HEK293 (cell line): ENCODE measurements around the gene NATD1.
"Not testable (repeated sequence)": the region's sequence is repeated elsewhere in the genome, so short reads cannot be mapped to it uniquely, and the experiment has no call there.

Experiments
- CTCF ChIA-PET: fragments of 350-600 bp; formaldehyde crosslinking; extraction: SDS; loops from one replicate; lab custom pipeline; 2021; ENCODE audit warnings: antibody characterized with exemption; lab: Yijun Ruan, JAX
- POLR2A ChIA-PET: fragments of 300-600 bp; formaldehyde crosslinking; extraction: SDS; loops from one replicate; lab custom pipeline; 2020; ENCODE audit warnings: antibody characterized with exemption, inconsistent platforms; lab: Yijun Ruan, JAX
- H3K27ac ChIP-seq: fragments of 200-500 bp; sonication (Bioruptor generic); 2 replicates; pipeline ENCODE4 v1.5.1; 2014; ENCODE audit warnings: low read depth, low read length, control low read depth, inconsistent platforms; ENCODE audit errors: extremely low read depth
- H3K36me3 ChIP-seq, 2 experiments: fragments of 200-500 bp in 1 of 2; sonication (Bioruptor generic) in 1 of 2; 1 replicate in 1 of 2; 2 replicates in 1 of 2; pipeline ENCODE4 v1.5.1; 2014 to 2017; ENCODE audit warnings: inconsistent platforms in 2 of 2, low read length in 2 of 2; ENCODE audit not compliant: control insufficient read depth in 2 of 2, insufficient read depth in 1 of 2
- H3K4me1 ChIP-seq: fragments of 200-500 bp; sonication (Bioruptor generic); 2 replicates; pipeline ENCODE4 v1.5.1; 2014; ENCODE audit warnings: mild to moderate bottlenecking, low read length, inconsistent platforms; ENCODE audit not compliant: control insufficient read depth, insufficient read depth
- H3K4me3 ChIP-seq: 2 replicates; pipeline ENCODE4 v1.5.1; 2011; ENCODE audit warnings: low read depth, mild to moderate bottlenecking, control low read depth, low read length, moderate library complexity
- H3K9me3 ChIP-seq: fragments of 200-500 bp; sonication (Bioruptor generic); 2 replicates; pipeline ENCODE4 v1.5.1; 2014; ENCODE audit warnings: low read depth, low read length, inconsistent platforms; ENCODE audit not compliant: control insufficient read depth, insufficient read depth
- KLF9 ChIP-seq: fragments of 450-650 bp; formaldehyde crosslinking; IDR thresholded peaks from 2 replicates; pipeline ENCODE4 v1.5.1; 2016; ENCODE audit warnings: missing biosample characterization, missing genetic modification characterization, low read depth
- PRDM6 ChIP-seq: fragments of 450-650 bp; formaldehyde crosslinking; IDR thresholded peaks from 2 replicates; pipeline ENCODE4 v1.5.1; 2017; ENCODE audit warnings: missing biosample characterization, missing genetic modification characterization
- SCRT1 ChIP-seq: fragments of 450-650 bp; formaldehyde crosslinking; IDR thresholded peaks from 2 replicates; pipeline ENCODE4 v1.5.1; 2016; ENCODE audit warnings: missing biosample characterization, missing genetic modification characterization, borderline replicate concordance
- SCRT2 ChIP-seq: fragments of 450-650 bp; formaldehyde crosslinking; IDR thresholded peaks from 2 replicates; pipeline ENCODE4 v1.5.1; 2016; ENCODE audit warnings: missing biosample characterization, missing genetic modification characterization
- TCF7L2 ChIP-seq: IDR thresholded peaks from 2 replicates; pipeline ENCODE4 v1.6.1; 2011; ENCODE audit warnings: low read depth, mild to moderate bottlenecking, inconsistent platforms, low read length, moderate library complexity, borderline replicate concordance
- ZBTB26 ChIP-seq: fragments of 450-650 bp; formaldehyde crosslinking; optimal IDR thresholded peaks from 2 replicates; pipeline ENCODE3; 2016; ENCODE audit warnings: missing biosample characterization, mild to moderate bottlenecking, missing genetic modification characterization
- ZBTB48 ChIP-seq: fragments of 450-650 bp; formaldehyde crosslinking; IDR thresholded peaks from 2 replicates; pipeline ENCODE4 v1.5.1; 2016; ENCODE audit warnings: missing biosample characterization, missing genetic modification characterization
- ZEB2 ChIP-seq: fragments of 450-650 bp; formaldehyde crosslinking; IDR thresholded peaks from 2 replicates; pipeline ENCODE4 v1.5.1; 2016; ENCODE audit warnings: missing biosample characterization, missing genetic modification characterization
- ZNF169 ChIP-seq: fragments of 450-650 bp; formaldehyde crosslinking; IDR thresholded peaks from 2 replicates; pipeline ENCODE4 v1.5.1; 2016; ENCODE audit warnings: missing biosample characterization, missing genetic modification characterization
- ZNF354C ChIP-seq: fragments of 450-650 bp; formaldehyde crosslinking; IDR thresholded peaks from 2 replicates; pipeline ENCODE4 v1.5.1; 2016; ENCODE audit warnings: missing biosample characterization, missing genetic modification characterization, low read depth, borderline replicate concordance
- ZNF449 ChIP-seq: fragments of 450-650 bp; formaldehyde crosslinking; IDR thresholded peaks from 2 replicates; pipeline ENCODE4 v1.5.1; 2017; ENCODE audit warnings: missing biosample characterization, mild to moderate bottlenecking, missing genetic modification characterization, moderate library complexity
- ZNF596 ChIP-seq: fragments of 450-650 bp; IDR thresholded peaks from 2 replicates; pipeline ENCODE4 v1.5.0; 2018; ENCODE audit warnings: missing biosample characterization, mild to moderate bottlenecking, missing genetic modification characterization, moderate library complexity
- ZNF791 ChIP-seq: fragments of 450-650 bp; formaldehyde crosslinking; IDR thresholded peaks from 2 replicates; pipeline ENCODE4 v1.5.1; 2016; ENCODE audit warnings: missing biosample characterization, missing genetic modification characterization
- ZNF830 ChIP-seq: fragments of 450-650 bp; IDR thresholded peaks from 2 replicates; pipeline ENCODE4 v1.5.0; 2018; ENCODE audit warnings: missing biosample characterization, missing genetic modification characterization, low read depth, mild to moderate bottlenecking, moderate library complexity
- TF ChIP-seq, protein P1 (sequence below): fragments of 450-650 bp; formaldehyde crosslinking; IDR thresholded peaks from 2 replicates; pipeline ENCODE4 v1.5.1; 2016; ENCODE audit warnings: missing biosample characterization, missing genetic modification characterization

The NATD1 gene

DNA sequence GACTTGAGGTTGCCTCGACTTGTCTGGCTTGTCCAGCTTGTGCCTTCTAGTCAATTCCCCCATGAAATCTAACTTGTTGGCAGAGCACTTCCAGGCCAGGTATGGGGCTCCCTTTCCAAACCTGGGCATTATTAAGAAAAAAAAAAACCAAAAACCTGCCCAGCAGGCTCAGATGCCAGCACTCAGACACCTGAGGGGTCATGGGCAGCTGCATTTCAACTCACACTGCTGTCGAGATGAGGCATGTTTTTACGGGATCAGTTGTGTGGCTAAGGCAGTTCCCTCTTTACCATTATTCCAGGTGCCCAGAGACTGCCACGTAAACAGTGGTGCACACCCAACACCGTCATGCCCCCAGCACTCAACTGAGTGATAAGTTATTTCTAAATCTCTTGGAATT lies 57.1 kb downstream of the NATD1 start:
- CTCF ChIA-PET, result no interaction called here
- Histone ChIP-seq H3K27ac (no peak overlapping the region), H3K4me3 (no peak overlapping the region), H3K36me3 (peaks cover 25 to 57% of the 10 kb centered on the region in 2 experiments), H3K9me3 (no peaks in the 10 kb centered on the region), H3K4me1 (no peaks in the 10 kb centered on the region)
- POLR2A ChIA-PET, result no interaction called here
- TF ChIP-seq ZNF791 (tag by site-specific recombination), result no peak
- TF ChIP-seq PRDM6 (tag by site-specific recombination), result no peak
- no peak for TF ChIP-seq ZNF596 (tag by site-specific recombination)
- TF ChIP-seq ZBTB26, result no peak

- H3K27ac ChIP-seq, result no peak overlapping the region
- H3K36me3 ChIP-seq, result peaks cover 25 to 59% of the 10 kb centered on the region in 2 experiments
- TF ChIP-seq, protein P1, sequence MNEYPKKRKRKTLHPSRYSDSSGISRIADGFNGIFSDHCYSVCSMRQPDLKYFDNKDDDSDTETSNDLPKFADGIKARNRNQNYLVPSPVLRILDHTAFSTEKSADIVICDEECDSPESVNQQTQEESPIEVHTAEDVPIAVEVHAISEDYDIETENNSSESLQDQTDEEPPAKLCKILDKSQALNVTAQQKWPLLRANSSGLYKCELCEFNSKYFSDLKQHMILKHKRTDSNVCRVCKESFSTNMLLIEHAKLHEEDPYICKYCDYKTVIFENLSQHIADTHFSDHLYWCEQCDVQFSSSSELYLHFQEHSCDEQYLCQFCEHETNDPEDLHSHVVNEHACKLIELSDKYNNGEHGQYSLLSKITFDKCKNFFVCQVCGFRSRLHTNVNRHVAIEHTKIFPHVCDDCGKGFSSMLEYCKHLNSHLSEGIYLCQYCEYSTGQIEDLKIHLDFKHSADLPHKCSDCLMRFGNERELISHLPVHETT (tag by site-specific recombination), result no peak
- TF ChIP-seq ZBTB48 (tag by site-specific recombination), result peak; percentile 94
- H3K9me3 ChIP-seq, result no peaks in the 10 kb centered on the region
- H3K4me1 ChIP-seq, result no peaks in the 10 kb centered on the region
- POLR2A ChIA-PET, result interaction anchor here (0.5 kb wide), 1 partner anchor 56 kb away, joined by 6 read pairs; no protein-coding TSS in a partner anchor
- H3K4me3 ChIP-seq, result no peak overlapping the region
- CTCF ChIA-PET, result interaction anchor here (0.7 kb wide), 1 partner anchor 84 kb away, joined by 6 read pairs; no protein-coding TSS in a partner anchor
Measured at GRCh38 chr17:21194703-21195102, 58.5 kb downstream of the NATD1 start.

GRCh38 chr17:21194226-21194625 lies 59.0 kb downstream of the NATD1 start:
- POLR2A ChIA-PET, result interaction anchor here (0.5 kb wide), 1 partner anchor 56 kb away, joined by 6 read pairs; no protein-coding TSS in a partner anchor
- TF ChIP-seq ZNF449 (peak; percentile 45; the same call in 1 of the 2 replicates), ZNF169 (no peak)
- H3K4me3 ChIP-seq, result no peak overlapping the region
- H3K4me1 ChIP-seq, result no peaks in the 10 kb centered on the region
- CTCF ChIA-PET, result interaction anchor here (0.6 kb wide), 1 partner anchor 254 kb away, joined by 3 read pairs; no protein-coding TSS in a partner anchor
- no peak overlapping the region for H3K27ac ChIP-seq
- peaks cover 24 to 59% of the 10 kb centered on the region in 2 experiments for H3K36me3 ChIP-seq
- no peaks in the 10 kb centered on the region for H3K9me3 ChIP-seq

DNA sequence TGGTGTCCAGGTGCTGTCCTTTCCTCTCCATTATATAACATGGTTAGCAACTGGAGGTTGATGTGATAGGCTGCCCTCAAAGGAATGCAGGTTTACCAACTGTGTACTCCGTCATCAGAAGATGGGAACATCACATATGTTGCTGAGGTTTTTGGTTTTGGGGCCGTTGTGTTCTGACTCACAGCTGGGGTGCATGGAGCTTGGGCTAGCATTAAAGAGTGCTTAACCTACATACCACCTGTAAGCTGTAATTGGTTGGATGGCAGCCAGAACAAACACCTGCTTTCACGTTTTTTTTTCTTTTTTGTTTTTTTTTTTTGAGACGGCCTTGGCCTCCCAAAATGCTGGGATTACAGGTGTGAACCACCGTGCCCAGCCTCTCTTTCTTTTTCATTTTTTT lies 60.2 kb downstream of the NATD1 start:
- Histone ChIP-seq H3K9me3 (no peaks in the 10 kb centered on the region), H3K27ac (no peak overlapping the region), H3K36me3 (peaks cover 17 to 60% of the 10 kb centered on the region in 2 experiments), H3K4me1 (no peaks in the 10 kb centered on the region), H3K4me3 (no peak overlapping the region)
- POLR2A ChIA-PET, result no interaction called here
- TF ChIP-seq ZEB2 (tag by site-specific recombination) (0 out of 2 replicates have a peak, but pooled peaks have one; percentile 19), TCF7L2 (no peak), KLF9 (no peak), SCRT1 (tag by site-specific recombination) (peak; percentile 56; the same call in 1 of the 2 replicates), SCRT2 (tag by site-specific recombination) (0 out of 2 replicates have a peak, but pooled peaks have one; percentile 26), ZNF830 (tag by site-specific recombination) (no peak), ZNF354C (tag by site-specific recombination) (no peak)
- CTCF ChIA-PET, result no interaction called here

GRCh38 chr17:21192414-21192813 lies 60.8 kb downstream of the NATD1 start:
- H3K4me1 ChIP-seq, H3K4me3 ChIP-seq, H3K9me3 ChIP-seq, POLR2A ChIA-PET, H3K27ac ChIP-seq: not testable (repeated sequence)
- peaks cover 13 to 54% of the 10 kb centered on the region in 2 experiments for H3K36me3 ChIP-seq
- CTCF ChIA-PET, result interaction anchor here (0.6 kb wide), 1 partner anchor 289 kb away, joined by 3 read pairs; no protein-coding TSS in a partner anchor
